H1 (cell line): ENCODE data around the gene RRAS. TPM values are rescaled to one million over a fixed set of nuclear protein-coding genes. Genes with fewer than 3 reads are reported as not detected.

Experiments used
- SUZ12 ChIP-seq: fragments of 200-600 bp; sonication (generic); IDR thresholded peaks from 2 replicates; pipeline ENCODE4 v1.6.1; 2012; ENCODE audit warnings: mild to moderate bottlenecking, inconsistent platforms, low read length, moderate library complexity, mixed read lengths
- polyA plus RNA-seq, 7 experiments: library from polyadenylated mRNA; depleted of rRNA in 3 of 7; stranded (reverse) in 5 of 7; unstranded in 2 of 7; fragments of >200 nt in 5 of 7; fragments of 200-250 nt in 2 of 7; gene quantifications; 1 replicate in 5 of 7; 2 replicates in 1 of 7; 4 replicates in 1 of 7; pipeline versions ENCODE4 v1.2.1 to v1.2.3, GENCODE V29; 2011 to 2013; ENCODE audit warnings: missing spikeins in 2 of 7, mixed read lengths in 2 of 7
- total RNA-seq: library from RNA; stranded (reverse); fragmentation: NEBNext Ultra II Directional; extraction: Animal tissue kit (Norgen Biotek cat#: 25700); gene quantifications from 2 replicates; pipeline ENCODE4 v1.2.1, GENCODE V29; 2021

RRAS gene
- total and polyA plus RNA-seq, 2 of the 8 experiments (the other 6 are each of a cell fraction or from before 2014, with no cell fraction given): 17.7 to 49.1 TPM

GRCh38 chr19:49687566-49688316 is 47.8 kb upstream of the RRAS start (continued):
- no peak for TF ChIP-seq SUZ12
